ENCODE results near the gene HS3ST5.

- TF ChIP-seq CTCF (IDR thresholded peaks at IDR 0.05; ENCODE audit: insufficient read depth, low read length, poor library complexity, severe bottlenecking) (no peak), EZH2phosphoT487 (conservative IDR thresholded peaks at IDR 0.05; ENCODE audit: low read length) (no peak)
These were observed 267.0 kb downstream of the HS3ST5 start for GRCh38 chr6:114075777-114076176.

All from SU-DHL-6 (cell line).